Measurements from ENCODE around the gene KAZN.

Gene KAZN

DNA sequence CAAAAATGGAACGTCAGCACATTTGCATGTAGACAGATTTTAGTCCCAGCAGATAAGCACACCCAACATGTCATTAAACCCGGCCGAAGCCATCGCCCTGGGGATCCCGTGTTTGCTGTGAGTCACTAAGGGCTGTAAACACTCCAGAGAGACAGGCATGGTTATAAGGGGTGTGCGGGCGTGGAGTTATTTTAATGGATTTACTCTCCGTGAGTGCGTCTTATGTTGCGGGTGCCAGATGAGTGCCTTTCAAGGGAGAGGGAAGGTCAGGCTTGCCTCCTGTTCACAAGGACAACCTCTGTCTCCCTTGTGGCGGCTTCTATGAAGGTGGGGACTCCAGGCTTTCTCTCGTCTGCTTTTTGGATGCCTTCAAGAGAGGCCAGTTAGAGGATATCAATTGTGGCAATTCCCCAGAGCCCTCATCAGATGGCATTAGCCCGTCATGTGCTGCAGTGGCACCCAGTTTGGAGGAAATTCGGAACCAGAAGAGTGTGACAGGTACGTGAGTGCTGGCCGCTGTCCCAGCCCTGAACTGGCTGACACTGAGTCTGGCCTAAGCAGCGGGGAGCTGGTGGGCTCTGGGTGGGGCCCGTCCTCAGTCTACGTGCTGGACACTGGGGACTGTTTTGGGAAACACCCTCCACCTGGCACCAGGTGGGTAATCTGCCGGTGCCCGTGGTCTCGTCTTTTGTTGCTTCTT, 331.2 kb downstream of the KAZN start (continued):
- TF ChIP-seq ZFP69B (tag by site-specific recombination; IDR thresholded peaks at IDR 0.05) (no peak), ZNF529 (tag by site-specific recombination; IDR thresholded peaks at IDR 0.05; ENCODE audit: insufficient replicate concordance) (no peak), PRDM1 (tag by site-specific recombination; IDR thresholded peaks at IDR 0.05) (no peak), ZNF677 (tag by site-specific recombination; IDR thresholded peaks at IDR 0.05) (no peak), REPIN1 (tag by site-specific recombination; IDR thresholded peaks at IDR 0.05; ENCODE audit: low read depth) (no peak), ZNF664 (tag by site-specific recombination; IDR thresholded peaks at IDR 0.05) (no peak), ZNF221 (tag by site-specific recombination; IDR thresholded peaks at IDR 0.05; ENCODE audit: borderline replicate concordance) (no peak), ZBTB21 (tag by site-specific recombination; IDR thresholded peaks at IDR 0.05) (no peak), ZBTB44 (tag by site-specific recombination; IDR thresholded peaks at IDR 0.05) (no peak; the same call in 1 of the 2 replicates), ZNF501 (tag by site-specific recombination; IDR thresholded peaks at IDR 0.05) (no peak), ZBTB17 (tag by site-specific recombination; IDR thresholded peaks at IDR 0.05) (peak; percentile 40; the same call in 1 of the 2 replicates), ZNF629 (tag by site-specific recombination; IDR thresholded peaks at IDR 0.05) (peak; percentile 78), ZNF292 (tag by site-specific recombination; IDR thresholded peaks at IDR 0.05; ENCODE audit: borderline replicate concordance, low read depth) (no peak), PBX3 (CRISPR knock-in tag; IDR thresholded peaks at IDR 0.05) (no peak), GLI4 (tag by site-specific recombination; IDR thresholded peaks at IDR 0.05) (no peak), ZNF114 (tag by site-specific recombination; IDR thresholded peaks at IDR 0.05) (no peak), ZNF600 (tag by site-specific recombination; IDR thresholded peaks at IDR 0.05) (peak; percentile 55; the same call in 1 of the 2 replicates), BCL11B (tag by site-specific recombination; IDR thresholded peaks at IDR 0.05; ENCODE audit: low read depth) (no peak), ZNF404 (tag by site-specific recombination; IDR thresholded peaks at IDR 0.05) (no peak), ZNF768 (tag by site-specific recombination; IDR thresholded peaks at IDR 0.05) (no peak), SETDB1 (IDR thresholded peaks at IDR 0.05; ENCODE audit: insufficient read length, low read length) (peak; percentile 36), ZBTB7A (tag by site-specific recombination; IDR thresholded peaks at IDR 0.05; ENCODE audit: low read depth) (no peak), ZNF645 (tag by site-specific recombination; IDR thresholded peaks at IDR 0.05) (no peak), ZNF266 (tag by site-specific recombination; IDR thresholded peaks at IDR 0.05; ENCODE audit: low read depth) (no peak), ZNF239 (tag by site-specific recombination; IDR thresholded peaks at IDR 0.05) (no peak), ZBTB20 (tag by site-specific recombination; IDR thresholded peaks at IDR 0.05) (peak; percentile 70), YY2 (tag by site-specific recombination; IDR thresholded peaks at IDR 0.05) (no peak), KLF9 (tag by site-specific recombination; IDR thresholded peaks at IDR 0.05; ENCODE audit: low read depth) (peak; percentile 57; the same call in 1 of the 2 replicates), ZNF184 (tag by site-specific recombination; IDR thresholded peaks at IDR 0.05) (no peak), ZNF391 (tag by site-specific recombination; IDR thresholded peaks at IDR 0.05; ENCODE audit: borderline replicate concordance, low read depth) (peak; percentile 77; the same call in 1 of the 2 replicates), ZNF202 (tag by site-specific recombination; IDR thresholded peaks at IDR 0.05; ENCODE audit: borderline replicate concordance) (no peak), ZNF121 (tag by site-specific recombination; IDR thresholded peaks at IDR 0.05) (no peak), ZNF354C (tag by site-specific recombination; IDR thresholded peaks at IDR 0.05; ENCODE audit: borderline replicate concordance, low read depth) (no peak)
- TF ChIP-seq, protein P1, sequence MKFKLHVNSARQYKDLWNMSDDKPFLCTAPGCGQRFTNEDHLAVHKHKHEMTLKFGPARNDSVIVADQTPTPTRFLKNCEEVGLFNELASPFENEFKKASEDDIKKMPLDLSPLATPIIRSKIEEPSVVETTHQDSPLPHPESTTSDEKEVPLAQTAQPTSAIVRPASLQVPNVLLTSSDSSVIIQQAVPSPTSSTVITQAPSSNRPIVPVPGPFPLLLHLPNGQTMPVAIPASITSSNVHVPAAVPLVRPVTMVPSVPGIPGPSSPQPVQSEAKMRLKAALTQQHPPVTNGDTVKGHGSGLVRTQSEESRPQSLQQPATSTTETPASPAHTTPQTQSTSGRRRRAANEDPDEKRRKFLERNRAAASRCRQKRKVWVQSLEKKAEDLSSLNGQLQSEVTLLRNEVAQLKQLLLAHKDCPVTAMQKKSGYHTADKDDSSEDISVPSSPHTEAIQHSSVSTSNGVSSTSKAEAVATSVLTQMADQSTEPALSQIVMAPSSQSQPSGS (tag by site-specific recombination; IDR thresholded peaks at IDR 0.05; ENCODE audit: low read depth), result 0 out of 2 replicates have a peak, but pooled peaks have one; percentile 21
- TF ChIP-seq, protein P2, sequence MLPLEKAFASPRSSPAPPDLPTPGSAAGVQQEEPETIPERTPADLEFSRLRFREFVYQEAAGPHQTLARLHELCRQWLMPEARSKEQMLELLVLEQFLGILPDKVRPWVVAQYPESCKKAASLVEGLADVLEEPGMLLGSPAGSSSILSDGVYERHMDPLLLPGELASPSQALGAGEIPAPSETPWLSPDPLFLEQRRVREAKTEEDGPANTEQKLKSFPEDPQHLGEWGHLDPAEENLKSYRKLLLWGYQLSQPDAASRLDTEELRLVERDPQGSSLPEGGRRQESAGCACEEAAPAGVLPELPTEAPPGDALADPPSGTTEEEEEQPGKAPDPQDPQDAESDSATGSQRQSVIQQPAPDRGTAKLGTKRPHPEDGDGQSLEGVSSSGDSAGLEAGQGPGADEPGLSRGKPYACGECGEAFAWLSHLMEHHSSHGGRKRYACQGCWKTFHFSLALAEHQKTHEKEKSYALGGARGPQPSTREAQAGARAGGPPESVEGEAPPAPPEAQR (tag by site-specific recombination; IDR thresholded peaks at IDR 0.05), result no peak

All from HEK293 (cell line).